Suprapubic skin (tissue), 4 donors: ENCODE measurements around the gene IQGAP2. TPM values are rescaled to one million over a fixed set of nuclear protein-coding genes. Genes with fewer than 3 reads are reported as not detected.
"Not testable (repeated sequence)": the region's sequence is repeated elsewhere in the genome, so short reads cannot be mapped to it uniquely, and the experiment has no call there.

ENCODE experiments used
- DNase-seq, 2 donors: peaks; one replicate each; pipeline ENCODE4 v3.0.0-alpha.2; 2019; ENCODE audit warnings: low spot score in 2 of 2
- H3K27ac ChIP-seq: fragments of 200-600 bp; sonication (generic); one replicate; pipeline ENCODE4 v1.5.1; 2019
- H3K27me3 ChIP-seq: fragments of 200-600 bp; sonication (generic); one replicate; pipeline ENCODE4 v1.5.1; 2019
- H3K36me3 ChIP-seq: fragments of 200-600 bp; sonication (generic); one replicate; pipeline ENCODE4 v1.5.1; 2019
- H3K4me1 ChIP-seq: fragments of 200-600 bp; sonication (generic); one replicate; pipeline ENCODE4 v1.5.1; 2019
- H3K4me3 ChIP-seq: fragments of 200-600 bp; sonication (generic); one replicate; pipeline ENCODE4 v1.5.1; 2019; ENCODE audit warnings: mild to moderate bottlenecking
- H3K9me3 ChIP-seq: fragments of 200-600 bp; sonication (generic); one replicate; pipeline ENCODE4 v1.5.1; 2019
- CTCF ChIP-seq, 2 donors: fragments of 200-600 bp in 1 of 2; fragments of 450-650 bp in 1 of 2; sonication (generic) in 1 of 2; IDR thresholded peaks; one replicate each; pipeline ENCODE4 v1.5.1; 2016 to 2019; ENCODE audit warnings: antibody characterized with exemption in 2 of 2, mild to moderate bottlenecking in 1 of 2, moderate library complexity in 1 of 2
- EP300 ChIP-seq: sonication (generic); formaldehyde crosslinking; IDR thresholded peaks from one replicate; pipeline ENCODE4 v1.6.1; 2017; ENCODE audit warnings: antibody characterized with exemption
- POLR2A ChIP-seq, 2 donors: fragments of 450-650 bp; IDR thresholded peaks; one replicate each; pipeline ENCODE4 v1.6.1; 2017; ENCODE audit warnings: antibody characterized with exemption in 2 of 2, mild to moderate bottlenecking in 2 of 2, moderate library complexity in 2 of 2
- POLR2AphosphoS5 ChIP-seq, 3 donors: sonication (generic); formaldehyde crosslinking; IDR thresholded peaks; one replicate each; pipeline ENCODE4 v1.6.1; 2017; ENCODE audit warnings: antibody characterized with exemption in 3 of 3
- WGBS: methylation state at CpG from one replicate; pipeline ENCODE4 v1.1.5; 2018; 5-methylcytosine and 5-hydroxymethylcytosine counted together
- total RNA-seq, 4 donors: library from RNA; depleted of rRNA; stranded (reverse); fragments of >200 nt; gene quantifications; one replicate each; pipeline ENCODE4 v1.1.0, GENCODE V29; 2016

The IQGAP2 gene
- total RNA-seq, 4 donors from 2014 or later: 10.1 to 49.0 (median 12.8) TPM

GRCh38 chr5:76674330-76675066, 271.4 kb downstream of the IQGAP2 start:
- Histone ChIP-seq H3K4me3 (no peak overlapping the region), H3K9me3 (no peaks in the 10 kb centered on the region)
- WGBS: 85% methylated on average over 8 of the region's 8 CpGs

GRCh38 chr5:76675364-76675763, 272.3 kb downstream of the IQGAP2 start:
- H3K4me3 ChIP-seq: no peak overlapping the region
- 91% methylated on average over 1 of the region's 1 CpG for WGBS
- H3K27me3 ChIP-seq: no peaks in the 10 kb centered on the region
- H3K4me1 ChIP-seq: no peaks in the 10 kb centered on the region
- TF ChIP-seq POLR2AphosphoS5 (IDR thresholded peaks at IDR 0.05) (no peak), CTCF (IDR thresholded peaks at IDR 0.05) (no peak), EP300 (no peak)
- DNase-seq: no peak
- no peaks in the 10 kb centered on the region for H3K9me3 ChIP-seq
- H3K27ac ChIP-seq: no peak overlapping the region
- H3K36me3 ChIP-seq: peaks cover 4% of the 10 kb centered on the region

More at GRCh38 chr5:76674330-76675066, 271.4 kb downstream of the IQGAP2 start:
- no peaks in the 10 kb centered on the region for H3K4me1 ChIP-seq
- H3K27me3 ChIP-seq: no peaks in the 10 kb centered on the region
- TF ChIP-seq EP300: no peak
- TF ChIP-seq CTCF (IDR thresholded peaks at IDR 0.05): no peak
- no peak for TF ChIP-seq POLR2AphosphoS5 (IDR thresholded peaks at IDR 0.05)
- TF ChIP-seq POLR2A (IDR thresholded peaks at IDR 0.05): no peak
- H3K27ac ChIP-seq: no peak overlapping the region
- no peak for DNase-seq
- H3K36me3 ChIP-seq: peaks cover 4% of the 10 kb centered on the region

GRCh38 chr5:76677849-76678472, 274.9 kb downstream of the IQGAP2 start:
- TF ChIP-seq EP300: no peak
- TF ChIP-seq POLR2A (IDR thresholded peaks at IDR 0.05): no peak
- TF ChIP-seq POLR2AphosphoS5 (IDR thresholded peaks at IDR 0.05): no peak
- TF ChIP-seq CTCF (IDR thresholded peaks at IDR 0.05): no peak
- Histone ChIP-seq H3K4me3 (no peak overlapping the region), H3K9me3 (no peaks in the 10 kb centered on the region), H3K36me3 (peaks cover 4% of the 10 kb centered on the region), H3K27me3 (no peaks in the 10 kb centered on the region), H3K27ac (no peak overlapping the region), H3K4me1 (peaks cover 3% of the 10 kb centered on the region)
- DNase-seq: no peak
- 86% methylated on average over 8 of the region's 8 CpGs for WGBS

GRCh38 chr5:76679231-76679630, 276.1 kb downstream of the IQGAP2 start:
- no peak for DNase-seq

GRCh38 chr5:76680826-76681225, 277.7 kb downstream of the IQGAP2 start:
- H3K27me3 ChIP-seq, H3K9me3 ChIP-seq, DNase-seq, H3K4me3 ChIP-seq, H3K4me1 ChIP-seq, H3K36me3 ChIP-seq, H3K27ac ChIP-seq: not testable (repeated sequence)
- 85% methylated on average over 4 of the region's 4 CpGs for WGBS

More at GRCh38 chr5:76679231-76679630, 276.1 kb downstream of the IQGAP2 start:
- H3K4me3 ChIP-seq: no peak overlapping the region
- no peak for TF ChIP-seq POLR2AphosphoS5 (IDR thresholded peaks at IDR 0.05)
- no peak for TF ChIP-seq EP300
- no peak for TF ChIP-seq POLR2A (IDR thresholded peaks at IDR 0.05)
- no peak for TF ChIP-seq CTCF (IDR thresholded peaks at IDR 0.05)
- H3K36me3 ChIP-seq: peaks cover 4% of the 10 kb centered on the region
- H3K4me1 ChIP-seq: peaks cover 3% of the 10 kb centered on the region
- no peak overlapping the region for H3K27ac ChIP-seq
- no peaks in the 10 kb centered on the region for H3K9me3 ChIP-seq
- WGBS: 61% methylated on average over 3 of the region's 3 CpGs
- H3K27me3 ChIP-seq: no peaks in the 10 kb centered on the region
